ENCODE data around the gene ZBTB7C.

ZBTB7C gene

DNA sequence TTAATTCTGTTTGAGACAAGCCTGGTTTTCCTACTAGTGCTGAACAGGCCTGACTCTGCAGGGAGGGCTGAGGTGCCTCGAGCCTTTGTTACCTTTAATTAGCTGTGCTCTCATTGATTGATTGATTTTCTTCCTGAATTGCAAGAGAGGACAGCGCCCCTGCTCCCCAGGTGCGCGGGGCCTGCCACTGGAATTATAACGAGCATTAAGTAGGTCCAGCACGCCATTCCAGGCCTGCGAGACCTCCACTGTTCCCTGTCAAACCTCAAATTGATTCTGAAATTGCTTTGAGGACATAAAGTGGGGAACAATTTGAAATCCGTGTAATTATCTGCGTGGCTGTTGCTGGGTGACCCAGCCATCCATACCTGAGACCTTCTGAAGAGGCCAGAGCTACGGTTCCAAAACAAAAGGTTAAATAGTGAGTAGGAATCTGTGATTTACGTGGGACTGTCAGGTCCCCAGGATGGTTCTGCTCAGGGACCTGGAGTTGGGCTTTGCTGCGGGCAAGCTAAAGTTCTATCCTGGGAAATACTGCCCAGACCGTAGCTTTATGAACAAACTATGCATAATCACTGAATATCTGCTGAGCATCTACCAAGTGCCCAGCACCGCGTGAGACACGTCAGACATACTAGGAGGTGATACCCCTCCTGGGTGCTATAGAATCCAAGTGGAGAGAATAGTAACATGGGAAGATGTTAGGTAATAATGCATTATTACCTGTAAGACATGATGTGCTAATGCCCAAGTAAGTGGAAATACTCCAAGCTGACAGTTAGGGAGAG is 104.1 kb downstream of the ZBTB7C start:
- ChIA-PET CTCF (interaction anchor here (0.9 to 1.5 kb wide), 2 partner anchors 10 to 74 kb away, joined by 4 to 7 read pairs; no protein-coding TSS in a partner anchor), POLR2A (no interaction called here)
- TF ChIP-seq SUZ12 (IDR thresholded peaks at IDR 0.05) (no peak), FOXM1 (IDR thresholded peaks at IDR 0.05; ENCODE audit: borderline replicate concordance) (no peak), BHLHE40 (IDR thresholded peaks at IDR 0.05; ENCODE audit: borderline replicate concordance) (no peak), FOXA1 (IDR thresholded peaks at IDR 0.05) (no peak), FOXK2 (IDR thresholded peaks at IDR 0.05) (no peak), NFRKB (IDR thresholded peaks at IDR 0.05) (no peak), L3MBTL2 (conservative IDR thresholded peaks at IDR 0.05) (no peak), ZNF384 (IDR thresholded peaks at IDR 0.05) (no peak), CTBP1 (IDR thresholded peaks at IDR 0.05; ENCODE audit: borderline replicate concordance) (no peak), HDGF (IDR thresholded peaks at IDR 0.05; ENCODE audit: borderline replicate concordance) (no peak), LEF1 (IDR thresholded peaks at IDR 0.05; ENCODE audit: borderline replicate concordance) (no peak)
- TF ChIP-seq, protein P1, sequence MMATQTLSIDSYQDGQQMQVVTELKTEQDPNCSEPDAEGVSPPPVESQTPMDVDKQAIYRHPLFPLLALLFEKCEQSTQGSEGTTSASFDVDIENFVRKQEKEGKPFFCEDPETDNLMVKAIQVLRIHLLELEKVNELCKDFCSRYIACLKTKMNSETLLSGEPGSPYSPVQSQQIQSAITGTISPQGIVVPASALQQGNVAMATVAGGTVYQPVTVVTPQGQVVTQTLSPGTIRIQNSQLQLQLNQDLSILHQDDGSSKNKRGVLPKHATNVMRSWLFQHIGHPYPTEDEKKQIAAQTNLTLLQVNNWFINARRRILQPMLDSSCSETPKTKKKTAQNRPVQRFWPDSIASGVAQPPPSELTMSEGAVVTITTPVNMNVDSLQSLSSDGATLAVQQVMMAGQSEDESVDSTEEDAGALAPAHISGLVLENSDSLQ (IDR thresholded peaks at IDR 0.05) = no peak
- DNase-seq (ENCODE audit: extremely low spot score) = no peak

DNA sequence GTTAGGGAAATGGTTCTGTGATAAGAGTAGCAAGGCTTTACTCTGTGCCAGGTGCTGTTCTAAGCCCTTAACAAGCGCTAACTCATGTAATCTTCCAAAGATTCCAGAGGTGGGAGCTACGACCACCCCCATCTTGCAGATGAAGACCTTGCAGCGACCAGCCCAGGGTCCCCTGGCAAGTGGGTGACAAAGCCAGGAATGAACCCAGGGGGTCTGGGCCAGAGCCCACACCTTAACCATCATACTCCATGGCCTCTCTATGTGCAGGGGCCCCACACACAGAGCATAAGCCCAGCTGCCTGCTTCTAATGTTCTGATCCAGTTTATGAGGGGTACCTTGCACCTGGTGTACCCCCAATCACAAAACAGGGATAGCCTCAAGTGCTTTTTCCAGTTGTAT is 105.3 kb downstream of the ZBTB7C start:
- CTCF ChIA-PET = no interaction called here
- TF ChIP-seq, protein P1 (IDR thresholded peaks at IDR 0.05) = no peak
- TF ChIP-seq TARDBP (IDR thresholded peaks at IDR 0.05) (no peak), BHLHE40 (IDR thresholded peaks at IDR 0.05; ENCODE audit: borderline replicate concordance) (no peak), ZNF384 (IDR thresholded peaks at IDR 0.05) (no peak), SP1 (IDR thresholded peaks at IDR 0.05) (no peak), ARNT (IDR thresholded peaks at IDR 0.05) (no peak), HDGF (IDR thresholded peaks at IDR 0.05; ENCODE audit: borderline replicate concordance) (no peak), SUZ12 (IDR thresholded peaks at IDR 0.05) (no peak), ELF4 (IDR thresholded peaks at IDR 0.05) (no peak), LEF1 (IDR thresholded peaks at IDR 0.05; ENCODE audit: borderline replicate concordance) (no peak), L3MBTL2 (conservative IDR thresholded peaks at IDR 0.05) (no peak), CTBP1 (IDR thresholded peaks at IDR 0.05; ENCODE audit: borderline replicate concordance) (no peak)
- POLR2A ChIA-PET = no interaction called here
- no peak for DNase-seq (ENCODE audit: extremely low spot score)

DNA sequence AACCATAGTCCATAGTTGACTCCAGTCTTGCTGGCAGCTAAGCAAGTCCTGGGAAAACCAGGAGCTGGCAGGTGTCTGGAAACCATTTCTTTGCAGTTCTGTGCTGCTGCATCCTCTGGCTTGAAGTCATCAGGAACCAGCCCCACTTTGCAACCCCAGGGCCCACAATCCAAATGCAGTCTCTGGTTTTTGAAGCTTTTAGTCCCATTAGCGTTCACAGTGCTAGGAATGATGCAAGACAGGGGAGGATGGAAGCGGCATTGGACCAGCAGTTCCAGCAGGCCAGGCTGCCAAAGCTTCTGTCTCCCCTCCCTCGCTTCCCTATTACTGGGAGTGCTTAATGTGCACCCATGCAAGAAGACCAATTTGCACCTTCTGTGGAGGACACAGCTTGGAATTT is 106.4 kb downstream of the ZBTB7C start:
- CTCF ChIA-PET = no interaction called here

DNA sequence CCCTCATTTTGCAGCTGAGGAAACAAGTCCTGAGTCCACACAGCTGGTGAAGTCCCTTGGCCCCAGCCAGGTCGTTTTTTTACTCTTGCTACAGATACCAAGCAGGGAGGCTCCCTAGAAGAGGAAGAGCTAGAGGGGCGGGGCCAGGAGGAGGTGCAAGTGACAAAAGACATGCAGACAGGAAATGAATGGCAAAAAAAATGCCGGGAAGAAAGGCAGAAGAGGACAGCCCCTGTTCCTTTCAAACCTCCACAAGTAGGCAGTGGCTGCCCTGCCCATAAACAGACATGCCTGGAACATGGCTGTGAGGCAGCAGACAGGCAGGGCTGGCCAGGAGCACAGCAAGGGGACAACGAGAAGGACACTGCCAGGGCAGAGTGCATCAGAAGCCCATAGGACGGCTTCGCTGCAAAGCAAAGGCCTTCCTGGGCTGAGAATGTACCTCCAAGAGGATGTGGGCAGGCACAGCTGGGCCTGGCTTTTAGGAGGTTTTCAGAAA is 108.7 kb downstream of the ZBTB7C start:
- POLR2A ChIA-PET = no interaction called here
- CTCF ChIA-PET = no interaction called here
- no peak for DNase-seq (ENCODE audit: extremely low spot score)
- no peak for TF ChIP-seq HDGF (IDR thresholded peaks at IDR 0.05; ENCODE audit: borderline replicate concordance)
- no peak for TF ChIP-seq NFRKB (IDR thresholded peaks at IDR 0.05)
- TF ChIP-seq L3MBTL2 (conservative IDR thresholded peaks at IDR 0.05) = no peak
- no peak for TF ChIP-seq ELF4 (IDR thresholded peaks at IDR 0.05)
- TF ChIP-seq SP1 (IDR thresholded peaks at IDR 0.05) = no peak

More for the DNA sequence above, 106.4 kb downstream of the ZBTB7C start:
- no peak for TF ChIP-seq SUZ12 (IDR thresholded peaks at IDR 0.05)
- DNase-seq (ENCODE audit: extremely low spot score) = no peak
- POLR2A ChIA-PET = no interaction called here

DNA sequence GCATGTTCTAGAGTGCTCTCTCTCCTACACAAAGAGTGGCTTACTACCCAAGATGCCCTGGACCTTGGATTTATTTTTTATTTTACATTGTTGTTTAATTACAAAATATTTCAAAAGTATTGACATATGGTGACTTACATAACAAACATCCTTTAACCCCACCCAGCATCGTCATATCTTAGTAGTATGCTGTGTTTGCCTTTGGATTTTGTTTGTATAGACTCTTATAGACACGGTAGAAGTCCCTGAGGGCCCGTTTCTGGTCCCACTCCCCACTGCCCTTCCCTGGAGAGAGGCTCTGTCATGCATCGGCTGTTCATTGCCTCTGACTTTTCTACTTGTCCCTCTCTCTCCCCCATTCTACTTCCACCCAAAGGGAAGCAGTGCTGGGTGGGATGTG is 112.0 kb downstream of the ZBTB7C start:
- DNase-seq (ENCODE audit: extremely low spot score) = no peak
- TF ChIP-seq FOXK2 (IDR thresholded peaks at IDR 0.05) (no peak), LEF1 (IDR thresholded peaks at IDR 0.05; ENCODE audit: borderline replicate concordance) (no peak), HDGF (IDR thresholded peaks at IDR 0.05; ENCODE audit: borderline replicate concordance) (no peak), FOXM1 (IDR thresholded peaks at IDR 0.05; ENCODE audit: borderline replicate concordance) (no peak), ELF4 (IDR thresholded peaks at IDR 0.05) (no peak), FOXA1 (IDR thresholded peaks at IDR 0.05) (no peak), SP1 (IDR thresholded peaks at IDR 0.05) (no peak), SUZ12 (IDR thresholded peaks at IDR 0.05) (no peak), BHLHE40 (IDR thresholded peaks at IDR 0.05; ENCODE audit: borderline replicate concordance) (no peak), CTBP1 (IDR thresholded peaks at IDR 0.05; ENCODE audit: borderline replicate concordance) (no peak), L3MBTL2 (conservative IDR thresholded peaks at IDR 0.05) (no peak), ZNF384 (IDR thresholded peaks at IDR 0.05) (no peak), NFRKB (IDR thresholded peaks at IDR 0.05) (no peak), TARDBP (IDR thresholded peaks at IDR 0.05) (no peak), ARNT (IDR thresholded peaks at IDR 0.05) (no peak)
- TF ChIP-seq, protein P1 (IDR thresholded peaks at IDR 0.05) = no peak
- CTCF ChIA-PET = no interaction called here
- POLR2A ChIA-PET = no interaction called here

DNA sequence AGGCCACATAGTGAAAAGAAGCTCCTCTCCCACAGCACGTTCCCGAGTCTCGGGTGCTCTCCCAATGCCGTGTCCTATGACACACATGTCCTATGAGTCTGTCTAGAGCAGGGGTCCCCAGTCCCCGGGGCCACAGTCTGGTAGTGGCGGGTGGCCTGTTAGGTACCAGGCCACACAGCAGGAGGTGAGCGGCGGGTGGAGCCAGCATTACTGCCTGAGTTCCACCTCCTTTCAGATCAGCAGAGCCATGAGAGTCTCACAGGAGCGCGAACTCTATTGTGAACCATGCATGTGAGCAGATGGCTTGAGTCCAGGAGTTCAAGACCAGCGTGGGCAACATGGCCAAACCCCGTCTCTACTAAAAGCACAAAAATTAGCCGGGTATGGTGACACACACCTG is 112.6 kb downstream of the ZBTB7C start:
- CTCF ChIA-PET = interaction anchor here (1.4 kb wide), 1 partner anchor 13 kb away, joined by 3 read pairs; no protein-coding TSS in a partner anchor
- no peak for DNase-seq (ENCODE audit: extremely low spot score)

More for the DNA sequence above, 112.6 kb downstream of the ZBTB7C start:
- POLR2A ChIA-PET = no interaction called here
- no peak for TF ChIP-seq CTBP1 (IDR thresholded peaks at IDR 0.05; ENCODE audit: borderline replicate concordance)
